ENCODE data around the gene EYS. TPM values are rescaled to one million over a fixed set of nuclear protein-coding genes. Genes with fewer than 3 reads are reported as not detected.
"Not testable (repeated sequence)": the region's sequence is repeated elsewhere in the genome, so short reads cannot be mapped to it uniquely, and the experiment has no call there.

EYS gene
- polyA plus RNA-seq, 6 donors from 2014 or later = 0.06 to 0.18 (median 0.07) TPM; not detected in 1

GRCh38 chr6:63926950-63927927, 1779.8 kb downstream of the EYS start:
- H3K27ac Mint-ChIP-seq = no peak overlapping the region
- no peaks in the 10 kb centered on the region for H3K9me3 Mint-ChIP-seq
- no peaks in the 10 kb centered on the region for H3K27me3 Mint-ChIP-seq
- DNase-seq (no peak), ATAC-seq (ENCODE audit: low read depth in 2 of 2) (no peak)
- H3K4me3 Mint-ChIP-seq = no peak overlapping the region
- H3K36me3 Mint-ChIP-seq = no peaks in the 10 kb centered on the region
- H3K4me1 Mint-ChIP-seq = no peaks in the 10 kb centered on the region

DNA sequence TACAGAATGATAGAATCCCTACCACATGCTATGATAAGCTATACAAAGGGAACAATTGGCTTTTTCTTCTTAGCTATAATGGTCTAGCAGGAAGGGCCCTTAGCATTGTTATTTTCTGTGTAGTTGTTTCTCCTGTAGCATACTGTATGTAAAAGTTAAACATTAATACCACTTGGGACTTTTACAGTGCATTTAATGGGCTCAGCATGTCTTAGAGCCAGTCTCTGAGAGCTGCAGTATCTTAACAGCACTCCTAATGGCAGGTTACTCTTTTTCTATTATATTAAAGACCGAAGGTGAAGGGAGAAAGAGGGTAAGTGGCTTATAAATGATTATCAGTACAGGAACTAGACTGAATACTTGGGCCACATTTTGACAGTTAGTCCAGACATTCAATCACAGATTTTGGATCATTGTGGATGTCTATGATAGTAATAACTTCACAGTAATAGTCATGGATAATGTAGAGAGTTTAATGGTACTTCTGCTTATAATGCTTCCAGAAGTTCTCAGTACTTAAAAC, 1780.7 kb downstream of the EYS start:
- ATAC-seq (ENCODE audit: low read depth in 2 of 2) (no peak), DNase-seq (no peak)
- Mint-ChIP-seq H3K27me3 (no peaks in the 10 kb centered on the region), H3K9me3 (no peaks in the 10 kb centered on the region), H3K27ac (no peak overlapping the region), H3K4me1 (no peaks in the 10 kb centered on the region), H3K4me3 (no peak overlapping the region), H3K36me3 (no peaks in the 10 kb centered on the region)

DNA sequence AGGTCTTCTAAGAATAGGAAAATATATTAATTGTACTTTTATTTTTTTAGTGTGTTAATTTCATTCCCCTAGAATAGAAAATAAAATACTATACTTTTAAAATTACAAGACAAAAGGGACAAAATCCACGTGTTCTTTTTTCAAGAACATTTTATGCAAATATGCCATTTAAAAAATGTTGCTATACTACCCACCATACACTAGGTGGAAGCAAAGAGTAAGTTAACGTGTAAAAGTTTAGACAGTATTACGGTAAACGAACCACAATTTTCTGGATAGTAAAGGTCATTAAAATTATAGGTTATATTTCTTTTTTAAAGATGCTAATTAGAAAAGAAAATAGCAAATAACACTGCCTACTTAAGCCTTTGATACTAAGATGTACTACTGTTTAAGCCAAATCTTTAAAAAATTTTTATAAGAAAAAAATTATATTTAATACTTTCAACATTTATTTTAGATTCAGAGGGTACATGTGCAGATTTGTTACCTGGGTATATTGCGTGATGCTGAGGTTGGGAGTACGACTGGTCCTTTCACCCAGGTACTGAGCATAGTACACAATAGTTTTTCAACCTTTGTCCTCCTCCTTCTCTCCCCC, 1783.8 kb downstream of the EYS start:
- ATAC-seq (ENCODE audit: low read depth in 2 of 2) = peak in 1 of 2 donors; percentile 47
- no peak overlapping the region for H3K27ac Mint-ChIP-seq
- no peaks in the 10 kb centered on the region for H3K36me3 Mint-ChIP-seq
- peaks cover 0 to 5% (median 4%) of the 10 kb centered on the region in 3 donors for H3K27me3 Mint-ChIP-seq
- H3K9me3 Mint-ChIP-seq = no peaks in the 10 kb centered on the region
- no peak overlapping the region for H3K4me3 Mint-ChIP-seq
- DNase-seq = peak; percentile 13
- H3K4me1 Mint-ChIP-seq = no peaks in the 10 kb centered on the region

- no peak overlapping the region for H3K4me3 Mint-ChIP-seq
- no peak overlapping the region for H3K27ac Mint-ChIP-seq
- H3K9me3 Mint-ChIP-seq = no peaks in the 10 kb centered on the region
- ATAC-seq (ENCODE audit: low read depth in 2 of 2) (no peak), DNase-seq (no peak)
- H3K27me3 Mint-ChIP-seq = peaks cover 0 to 5% (median 4%) of the 10 kb centered on the region in 3 donors
- no peaks in the 10 kb centered on the region for H3K4me1 Mint-ChIP-seq
- no peaks in the 10 kb centered on the region for H3K36me3 Mint-ChIP-seq
Measured at GRCh38 chr6:63919556-63920110, 1787.4 kb downstream of the EYS start.

DNA sequence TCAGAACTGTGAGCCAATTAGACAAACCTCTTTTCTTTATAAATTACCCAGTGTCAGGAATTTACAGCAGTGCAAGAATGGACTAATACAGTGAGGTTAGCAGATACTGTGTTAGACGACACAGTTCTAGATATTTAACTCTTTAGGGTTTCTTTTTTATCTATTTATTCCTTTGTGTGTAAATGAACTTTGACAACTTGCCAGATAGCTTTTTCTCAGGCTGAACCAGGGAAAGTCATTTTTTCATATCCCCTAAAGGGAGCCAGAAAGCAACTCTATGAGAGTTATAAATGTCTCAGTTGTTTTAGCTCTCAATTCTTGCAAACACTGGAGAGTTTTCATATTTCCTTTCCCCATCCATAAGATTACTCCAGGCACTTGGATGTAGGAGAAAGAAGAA, 1794.1 kb downstream of the EYS start:
- H3K27ac Mint-ChIP-seq = no peak overlapping the region
- DNase-seq (no peak), ATAC-seq (ENCODE audit: low read depth in 2 of 2) (no peak)
- H3K4me3 Mint-ChIP-seq = no peak overlapping the region
- H3K4me1 Mint-ChIP-seq = no peaks in the 10 kb centered on the region
- no peaks in the 10 kb centered on the region for H3K36me3 Mint-ChIP-seq
- no peaks in the 10 kb centered on the region for H3K9me3 Mint-ChIP-seq
- H3K27me3 Mint-ChIP-seq = no peaks in the 10 kb centered on the region

DNA sequence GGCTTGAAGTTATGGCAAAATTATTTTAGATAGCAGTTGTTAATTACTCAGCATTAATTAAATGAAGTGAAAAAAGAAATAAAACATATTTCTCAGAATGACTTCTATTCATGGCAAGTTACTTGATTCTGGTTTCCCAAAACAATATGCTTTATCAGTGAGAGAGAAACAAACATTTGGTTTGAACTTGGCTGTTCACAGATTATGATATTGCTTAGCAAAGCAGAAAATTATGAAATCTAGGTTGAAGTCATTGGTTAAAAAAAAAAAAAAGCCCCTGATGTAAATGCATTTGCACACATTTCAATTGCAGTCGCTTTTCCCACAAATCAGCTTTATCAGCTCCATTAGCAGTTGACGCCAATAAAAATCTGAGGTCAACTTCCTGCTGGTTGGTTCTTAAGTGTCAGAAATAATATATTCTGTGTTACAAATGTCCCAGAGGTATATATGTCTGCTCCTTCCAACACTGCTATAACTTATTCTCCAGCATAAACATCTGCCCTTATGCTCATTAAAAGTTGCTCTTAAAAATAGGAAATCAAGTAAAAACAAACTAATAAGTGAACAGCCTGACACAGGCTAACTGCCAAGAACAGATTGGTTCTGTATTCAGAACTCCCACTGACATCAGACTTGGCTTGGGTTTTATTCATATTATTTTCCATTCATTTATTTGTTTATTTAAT, 1796.0 kb downstream of the EYS start:
- no peak for DNase-seq
- Mint-ChIP-seq H3K4me1 (no peaks in the 10 kb centered on the region), H3K27ac (no peak overlapping the region), H3K36me3 (no peaks in the 10 kb centered on the region), H3K9me3 (no peaks in the 10 kb centered on the region), H3K4me3 (no peak overlapping the region), H3K27me3 (no peaks in the 10 kb centered on the region)
- ATAC-seq (ENCODE audit: low read depth in 2 of 2) = no peak

GRCh38 chr6:63904650-63905248, 1802.3 kb downstream of the EYS start:
- Mint-ChIP-seq H3K27ac (peak overlapping the region in 1 of 6 donors; percentile 10), H3K9me3 (no peaks in the 10 kb centered on the region), H3K4me3 (no peak overlapping the region), H3K4me1 (peaks cover 0 to 3% (median 2%) of the 10 kb centered on the region in 3 donors), H3K27me3 (no peaks in the 10 kb centered on the region), H3K36me3 (no peaks in the 10 kb centered on the region)
- no peak for DNase-seq
- ATAC-seq (ENCODE audit: low read depth in 2 of 2) = no peak

DNA sequence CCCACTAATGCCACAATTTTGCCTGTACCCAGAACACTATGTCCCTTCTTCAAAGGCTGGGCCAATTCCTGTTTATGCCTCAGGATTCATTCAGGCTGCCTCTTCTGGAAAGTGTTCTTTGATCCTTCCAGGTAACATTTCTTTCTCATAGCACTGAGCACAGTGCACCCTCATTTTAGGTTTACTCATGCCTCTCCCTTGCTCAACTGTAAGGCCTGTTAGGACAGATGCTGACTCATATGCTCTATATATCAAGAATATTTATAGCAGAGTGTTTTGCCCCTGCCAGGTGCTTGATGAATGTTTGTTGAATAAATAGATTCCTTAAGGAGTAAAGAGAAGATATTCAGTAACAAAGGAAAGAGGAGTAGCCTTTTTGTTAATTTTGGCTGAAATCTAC, 1807.5 kb downstream of the EYS start:
- H3K4me1 Mint-ChIP-seq = peaks cover 0 to 2% (median 0%) of the 10 kb centered on the region in 3 donors

GRCh38 chr6:63897952-63898351, 1809.1 kb downstream of the EYS start:
- Mint-ChIP-seq H3K4me3 (no peak overlapping the region), H3K4me1 (no peaks in the 10 kb centered on the region), H3K27me3 (no peaks in the 10 kb centered on the region), H3K36me3 (no peaks in the 10 kb centered on the region), H3K27ac (no peak overlapping the region), H3K9me3 (peaks cover 0 to 4% (median 0%) of the 10 kb centered on the region in 7 donors)
- DNase-seq (no peak), ATAC-seq (ENCODE audit: low read depth in 2 of 2) (no peak)

More for the DNA sequence above, 1807.5 kb downstream of the EYS start:
- Mint-ChIP-seq H3K27ac (no peak overlapping the region), H3K36me3 (no peaks in the 10 kb centered on the region), H3K4me3 (no peak overlapping the region), H3K9me3 (no peaks in the 10 kb centered on the region), H3K27me3 (no peaks in the 10 kb centered on the region)
- no peak for ATAC-seq (ENCODE audit: low read depth in 2 of 2)
- no peak for DNase-seq

GRCh38 chr6:63897459-63897858, 1809.6 kb downstream of the EYS start:
- Mint-ChIP-seq H3K36me3 (no peaks in the 10 kb centered on the region), H3K27me3 (no peaks in the 10 kb centered on the region), H3K9me3 (peaks cover 0 to 5% (median 0%) of the 10 kb centered on the region in 7 donors), H3K4me1 (no peaks in the 10 kb centered on the region), H3K4me3 (no peak overlapping the region), H3K27ac (no peak overlapping the region)
- no peak for DNase-seq
- ATAC-seq (ENCODE audit: low read depth in 2 of 2) = no peak

GRCh38 chr6:63888416-63888815, 1818.6 kb downstream of the EYS start:
- no peak for DNase-seq
- Mint-ChIP-seq H3K27ac (no peak overlapping the region), H3K4me1 (peaks cover 0 to 2% (median 0%) of the 10 kb centered on the region in 3 donors), H3K36me3 (no peaks in the 10 kb centered on the region), H3K4me3 (no peak overlapping the region), H3K9me3 (peaks cover 0 to 10% (median 5%) of the 10 kb centered on the region in 7 donors), H3K27me3 (no peaks in the 10 kb centered on the region)
- ATAC-seq (ENCODE audit: low read depth in 2 of 2) = no peak

DNA sequence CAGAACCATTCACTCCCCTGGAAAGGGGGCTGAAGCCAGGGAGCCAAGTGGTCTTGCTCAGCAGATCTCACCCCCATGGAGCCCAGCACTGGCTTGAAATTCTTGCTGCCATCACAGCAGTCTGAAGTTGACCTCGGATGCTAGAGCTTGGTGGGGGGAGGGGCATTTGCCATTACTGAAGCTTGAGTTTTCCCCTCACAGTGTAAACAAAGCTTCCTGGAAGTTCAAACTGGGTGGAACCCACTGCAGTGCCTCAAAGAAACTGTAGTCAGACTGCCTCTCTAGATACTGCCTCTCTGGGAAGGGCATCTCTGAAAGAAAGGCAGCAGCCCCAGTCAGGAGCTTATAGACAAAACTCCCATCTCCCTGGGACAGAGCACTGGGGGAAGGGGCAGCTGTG, 1819.2 kb downstream of the EYS start:
- DNase-seq; H3K36me3 Mint-ChIP-seq; H3K4me1 Mint-ChIP-seq; H3K27me3 Mint-ChIP-seq; ATAC-seq (ENCODE audit: low read depth in 2 of 2); H3K4me3 Mint-ChIP-seq; H3K27ac Mint-ChIP-seq: not testable (repeated sequence)
- peaks cover 0 to 10% (median 5%) of the 10 kb centered on the region in 7 donors for H3K9me3 Mint-ChIP-seq

All from naive B cell (primary cell).